Ectodermal cell (in vitro differentiated cells): ENCODE results near the gene SMIM23.

Experiments used
- H3K27ac ChIP-seq: 2 replicates; pipeline ENCODE4 v1.7.0; 2013; ENCODE audit warnings: mild to moderate bottlenecking, low read depth, low read length; ENCODE audit not compliant: insufficient read depth, poor library complexity, severe bottlenecking
- H3K27me3 ChIP-seq: 2 replicates; pipeline ENCODE4 v1.7.0; 2013; ENCODE audit warnings: mild to moderate bottlenecking, low read length; ENCODE audit not compliant: insufficient read depth, control insufficient read depth, poor library complexity, severe bottlenecking
- H3K36me3 ChIP-seq: one replicate; pipeline ENCODE4 v1.7.0; 2013; ENCODE audit warnings: low read length; ENCODE audit not compliant: control insufficient read depth, insufficient read depth
- H3K4me1 ChIP-seq: one replicate; pipeline ENCODE4 v1.7.0; 2013; ENCODE audit warnings: low read length; ENCODE audit not compliant: control insufficient read depth, insufficient read depth
- H3K4me3 ChIP-seq: 2 replicates; pipeline ENCODE4 v1.7.0; 2013; ENCODE audit warnings: low read depth, low read length, control low read depth; ENCODE audit not compliant: insufficient read depth
- H3K9me3 ChIP-seq: 2 replicates; pipeline ENCODE4 v1.7.0; 2013; ENCODE audit warnings: mild to moderate bottlenecking, low read length, moderate library complexity; ENCODE audit not compliant: control insufficient read depth
- WGBS, 2 experiments: methylation state at CpG; one replicate each; pipeline ENCODE4 v1.1.7; 2013; ENCODE audit warnings: missing lambda C conversion rate in 2 of 2; 5-methylcytosine and 5-hydroxymethylcytosine counted together

Gene SMIM23

GRCh38 chr5:171830686-171831085 lies 45.1 kb downstream of the SMIM23 start:
- Histone ChIP-seq H3K36me3 (no peaks in the 10 kb centered on the region), H3K27ac (no peak overlapping the region), H3K4me3 (no peak overlapping the region), H3K9me3 (no peaks in the 10 kb centered on the region), H3K27me3 (no peaks in the 10 kb centered on the region), H3K4me1 (no peaks in the 10 kb centered on the region)
- WGBS, 2 experiments: 82 to 93% methylated on average over 1 of the region's 1 CpG

GRCh38 chr5:171832775-171833174 lies 47.2 kb downstream of the SMIM23 start:
- Histone ChIP-seq H3K9me3 (no peaks in the 10 kb centered on the region), H3K4me1 (no peaks in the 10 kb centered on the region), H3K27me3 (no peaks in the 10 kb centered on the region), H3K36me3 (no peaks in the 10 kb centered on the region), H3K4me3 (no peak overlapping the region), H3K27ac (no peak overlapping the region)
- WGBS, 2 experiments: 91 to 100% methylated on average over 2 of the region's 2 CpGs

- H3K9me3 ChIP-seq: no peaks in the 10 kb centered on the region
Measured at GRCh38 chr5:171834461-171834860, 48.8 kb downstream of the SMIM23 start.

GRCh38 chr5:171835066-171835465 lies 49.4 kb downstream of the SMIM23 start:
- Histone ChIP-seq H3K9me3 (no peaks in the 10 kb centered on the region), H3K4me1 (no peaks in the 10 kb centered on the region), H3K27ac (no peak overlapping the region), H3K4me3 (no peak overlapping the region), H3K36me3 (no peaks in the 10 kb centered on the region), H3K27me3 (no peaks in the 10 kb centered on the region)
- WGBS, 2 experiments: 72 to 74% methylated on average over 7 of the region's 7 CpGs

More at GRCh38 chr5:171834461-171834860, 48.8 kb downstream of the SMIM23 start:
- Histone ChIP-seq H3K27me3 (no peaks in the 10 kb centered on the region), H3K4me1 (no peaks in the 10 kb centered on the region), H3K36me3 (no peaks in the 10 kb centered on the region), H3K4me3 (no peak overlapping the region), H3K27ac (no peak overlapping the region)
- 88 to 94% methylated on average over 2 of the region's 2 CpGs for WGBS, 2 experiments

GRCh38 chr5:171837522-171837921 lies 51.9 kb downstream of the SMIM23 start:
- H3K36me3 ChIP-seq: no peaks in the 10 kb centered on the region
- H3K4me3 ChIP-seq: no peak overlapping the region
- no peaks in the 10 kb centered on the region for H3K9me3 ChIP-seq
- H3K27me3 ChIP-seq: no peaks in the 10 kb centered on the region
- no peak overlapping the region for H3K27ac ChIP-seq
- no peaks in the 10 kb centered on the region for H3K4me1 ChIP-seq

- Histone ChIP-seq H3K27me3 (no peaks in the 10 kb centered on the region), H3K4me1 (no peaks in the 10 kb centered on the region), H3K4me3 (no peak overlapping the region), H3K27ac (no peak overlapping the region), H3K36me3 (no peaks in the 10 kb centered on the region), H3K9me3 (no peaks in the 10 kb centered on the region)
- WGBS, 2 experiments: 84% methylated on average over 12 of the region's 12 CpGs
Measured at GRCh38 chr5:171838066-171838465, 52.4 kb downstream of the SMIM23 start.

- Histone ChIP-seq H3K27me3 (no peaks in the 10 kb centered on the region), H3K9me3 (no peaks in the 10 kb centered on the region), H3K4me1 (no peaks in the 10 kb centered on the region), H3K36me3 (no peaks in the 10 kb centered on the region), H3K4me3 (no peak overlapping the region), H3K27ac (no peak overlapping the region)
- WGBS, 2 experiments: 93 to 98% methylated on average over 2 of the region's 2 CpGs
Measured at GRCh38 chr5:171839112-171839511, 53.5 kb downstream of the SMIM23 start.

- WGBS, 2 experiments: 42 to 50% methylated on average over 2 of the region's 2 CpGs
- no peaks in the 10 kb centered on the region for H3K4me1 ChIP-seq
Measured at GRCh38 chr5:171840066-171840465, 54.4 kb downstream of the SMIM23 start.

More at GRCh38 chr5:171840066-171840465, 54.4 kb downstream of the SMIM23 start:
- H3K27ac ChIP-seq: no peak overlapping the region
- H3K9me3 ChIP-seq: no peaks in the 10 kb centered on the region
- H3K36me3 ChIP-seq: no peaks in the 10 kb centered on the region
- no peaks in the 10 kb centered on the region for H3K27me3 ChIP-seq
- H3K4me3 ChIP-seq: no peak overlapping the region
